Memory B cell (primary cell): Measurements from ENCODE around the gene GFOD1.
A peak's percentile ranks its signal among the peaks of the same experiment; 100 is the strongest.

Experiments
- ATAC-seq: fragments of 150-1000 bp; cut with Tn5 transposase; 2 replicates; pipeline ENCODE4 v1.10.0; 2021; ENCODE audit warnings: low read depth, mild to moderate bottlenecking, moderate library complexity
- DNase-seq, 2 donors: peaks; one replicate each; pipeline ENCODE4 v3.0.0; 2022; ENCODE audit warnings: low spot score in 2 of 2
- H3K27ac Mint-ChIP-seq: one replicate; pipeline ENCODE4 v1.8.0; 2022; ENCODE audit warnings: mild to moderate bottlenecking, moderate library complexity, mixed read lengths
- H3K27me3 Mint-ChIP-seq: one replicate; pipeline ENCODE4 v1.8.0; 2022; ENCODE audit warnings: mixed read lengths
- H3K36me3 Mint-ChIP-seq: one replicate; pipeline ENCODE4 v1.8.0; 2022; ENCODE audit warnings: mild to moderate bottlenecking, mixed read lengths
- H3K4me1 Mint-ChIP-seq: one replicate; pipeline ENCODE4 v1.8.0; 2022; ENCODE audit warnings: mixed read lengths
- H3K4me3 Mint-ChIP-seq: one replicate; pipeline ENCODE4 v1.8.0; 2022; ENCODE audit warnings: mild to moderate bottlenecking, moderate library complexity, mixed read lengths
- H3K9me3 Mint-ChIP-seq: one replicate; pipeline ENCODE4 v1.8.0; 2022; ENCODE audit warnings: mixed read lengths

The GFOD1 gene

DNA sequence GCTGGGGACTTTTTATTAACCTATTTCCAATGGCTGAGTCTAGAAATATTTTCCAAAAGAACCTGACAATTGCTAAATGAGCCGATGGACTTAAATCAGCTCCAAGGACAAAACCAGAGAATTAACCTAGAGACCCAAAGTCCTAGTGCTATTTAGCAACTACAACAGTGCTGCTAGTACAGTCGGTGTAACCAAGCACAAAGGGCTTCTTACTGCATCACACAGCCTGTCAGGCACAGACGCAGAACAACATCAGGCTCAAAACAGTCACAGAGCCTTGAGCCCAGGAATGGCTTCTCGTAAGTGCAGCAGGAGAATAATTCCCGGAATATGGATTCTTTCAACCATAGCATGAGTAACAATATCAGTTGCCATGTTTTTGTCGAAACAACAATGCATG, 70.0 kb downstream of the GFOD1 start:
- ATAC-seq (no peak), DNase-seq (no peak)
- Mint-ChIP-seq H3K27me3 (no peaks in the 10 kb centered on the region), H3K4me3 (no peak overlapping the region), H3K36me3 (peaks cover 11% of the 10 kb centered on the region), H3K9me3 (peaks cover 1% of the 10 kb centered on the region), H3K27ac (no peak overlapping the region), H3K4me1 (peaks cover 23% of the 10 kb centered on the region)

DNA sequence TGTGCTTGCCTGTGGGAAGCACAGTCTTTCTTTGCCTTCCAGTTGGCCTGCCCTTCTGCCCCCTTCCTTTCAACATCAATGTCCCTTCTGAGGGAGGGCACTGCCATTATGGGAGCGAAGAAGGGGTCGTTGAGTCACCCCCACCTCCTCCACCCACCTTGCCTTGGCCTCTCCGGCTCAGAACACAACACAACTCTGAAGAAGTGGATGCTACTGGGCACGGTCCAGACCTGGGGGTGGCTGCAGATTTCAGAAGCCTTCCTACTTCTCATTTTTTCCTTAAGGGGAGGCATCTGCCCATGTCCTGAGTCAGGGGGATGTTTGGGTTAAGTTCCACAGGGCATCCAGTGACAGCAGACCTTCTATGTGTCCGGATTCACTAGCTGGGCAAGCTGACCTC, 72.1 kb downstream of the GFOD1 start:
- no peaks in the 10 kb centered on the region for H3K27me3 Mint-ChIP-seq
- peaks cover 29% of the 10 kb centered on the region for H3K4me1 Mint-ChIP-seq
- no peak for DNase-seq
- no peak overlapping the region for H3K4me3 Mint-ChIP-seq
- ATAC-seq, result no peak
- peaks cover 11% of the 10 kb centered on the region for H3K36me3 Mint-ChIP-seq
- no peak overlapping the region for H3K27ac Mint-ChIP-seq
- H3K9me3 Mint-ChIP-seq, result peaks cover 1% of the 10 kb centered on the region

DNA sequence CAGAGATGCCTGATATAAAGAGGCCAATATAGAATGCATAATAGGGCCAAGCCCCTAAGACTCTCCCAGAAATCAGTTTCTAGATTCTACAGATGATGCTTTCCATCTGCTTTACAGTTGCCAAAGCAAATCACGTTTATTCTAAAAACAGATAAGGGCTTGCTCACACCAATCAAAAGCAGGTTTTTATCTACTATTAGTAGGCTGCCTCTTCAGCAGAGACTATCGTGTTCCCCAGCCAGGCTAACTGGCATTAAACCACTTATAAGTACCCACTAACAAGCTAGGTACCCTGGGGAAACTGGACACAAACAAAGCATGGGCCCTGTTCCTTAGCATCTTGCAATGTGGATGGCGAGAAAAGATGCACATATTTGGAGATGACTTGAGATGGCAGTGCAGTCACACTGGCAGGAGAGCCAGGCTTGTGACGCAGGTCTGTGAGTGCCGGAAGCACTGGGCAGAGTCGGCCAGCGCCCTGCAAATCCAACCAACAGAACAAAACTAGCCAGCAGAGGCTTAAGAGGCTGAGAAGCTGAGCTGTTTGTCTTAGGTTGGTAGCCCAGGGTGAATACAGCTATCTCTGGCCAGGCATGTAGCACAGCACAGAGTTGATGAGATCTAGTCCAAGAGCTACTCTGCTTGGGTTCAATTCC, 73.4 kb downstream of the GFOD1 start:
- DNase-seq, result no peak
- Mint-ChIP-seq H3K4me3 (no peak overlapping the region), H3K27ac (no peak overlapping the region), H3K27me3 (no peaks in the 10 kb centered on the region), H3K4me1 (peaks cover 23% of the 10 kb centered on the region), H3K9me3 (peaks cover 1% of the 10 kb centered on the region), H3K36me3 (peaks cover 7% of the 10 kb centered on the region)
- ATAC-seq, result no peak

DNA sequence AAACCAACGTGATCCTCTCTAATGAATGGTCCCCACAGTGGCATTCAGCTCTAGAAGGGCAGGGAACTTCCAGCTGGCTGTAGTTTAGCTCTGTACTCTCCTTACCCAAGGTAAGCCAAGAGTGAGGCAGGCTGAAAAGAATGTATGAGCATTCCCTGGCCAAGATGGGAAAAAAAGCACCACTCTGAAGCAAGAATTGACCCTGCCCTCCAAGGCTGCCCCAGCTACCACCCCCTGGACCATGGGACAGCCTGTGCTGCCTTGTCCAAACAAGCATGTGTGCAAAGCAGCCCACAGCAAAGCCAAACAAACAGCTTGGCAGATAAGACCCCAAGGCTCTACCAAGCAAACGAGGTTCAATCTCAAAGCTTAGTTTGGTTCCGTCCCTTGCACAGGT, 73.9 kb downstream of the GFOD1 start:
- H3K27ac Mint-ChIP-seq, result no peak overlapping the region
- H3K27me3 Mint-ChIP-seq, result no peaks in the 10 kb centered on the region
- no peak for DNase-seq
- H3K4me3 Mint-ChIP-seq, result no peak overlapping the region
- peaks cover 1% of the 10 kb centered on the region for H3K9me3 Mint-ChIP-seq
- ATAC-seq, result no peak
- H3K36me3 Mint-ChIP-seq, result peaks cover 8% of the 10 kb centered on the region
- peaks cover 26% of the 10 kb centered on the region for H3K4me1 Mint-ChIP-seq

DNA sequence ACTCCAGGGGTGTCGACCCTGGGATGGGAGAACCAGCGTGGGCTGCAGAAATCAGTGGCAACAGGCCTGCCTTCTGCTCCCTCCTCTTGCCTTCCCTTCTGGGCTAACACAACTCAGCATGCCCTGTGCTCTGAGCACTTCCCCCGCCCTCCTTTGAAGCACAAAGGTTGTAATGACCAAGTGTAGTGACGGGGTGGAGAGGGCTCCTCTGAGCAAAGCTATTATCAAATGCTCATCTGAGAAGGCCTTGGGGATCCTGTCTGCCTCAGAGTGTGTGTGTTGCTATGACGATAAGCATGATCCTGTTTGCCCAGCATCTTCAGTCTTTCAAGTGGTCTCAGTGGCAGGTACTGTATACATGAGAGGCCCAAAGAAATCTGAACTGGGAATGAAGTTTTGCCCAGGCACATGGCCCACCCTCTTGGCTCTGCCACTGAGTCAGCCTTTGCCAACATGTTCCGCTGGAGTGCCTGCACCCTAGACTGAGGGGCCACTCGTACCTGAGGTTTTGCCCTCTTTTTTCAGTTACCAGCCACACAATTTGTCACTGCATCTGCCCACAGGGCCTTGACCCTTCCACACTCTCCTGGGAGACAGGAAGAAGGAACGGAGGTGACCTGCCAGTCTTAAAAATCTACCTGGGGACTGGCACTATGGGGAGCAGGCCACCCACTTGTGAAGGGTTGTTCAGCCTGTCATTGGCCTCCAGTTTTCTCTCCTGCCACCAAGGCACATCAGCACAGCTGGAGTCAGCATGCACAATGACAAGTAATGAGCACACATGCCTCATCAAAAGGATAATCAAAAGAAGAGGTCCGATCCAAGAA, 74.5 kb downstream of the GFOD1 start:
- Mint-ChIP-seq H3K9me3 (peaks cover 1% of the 10 kb centered on the region), H3K27ac (no peak overlapping the region), H3K27me3 (no peaks in the 10 kb centered on the region), H3K4me1 (peaks cover 26% of the 10 kb centered on the region), H3K36me3 (peaks cover 8% of the 10 kb centered on the region), H3K4me3 (no peak overlapping the region)
- no peak for DNase-seq
- ATAC-seq, result no peak

DNA sequence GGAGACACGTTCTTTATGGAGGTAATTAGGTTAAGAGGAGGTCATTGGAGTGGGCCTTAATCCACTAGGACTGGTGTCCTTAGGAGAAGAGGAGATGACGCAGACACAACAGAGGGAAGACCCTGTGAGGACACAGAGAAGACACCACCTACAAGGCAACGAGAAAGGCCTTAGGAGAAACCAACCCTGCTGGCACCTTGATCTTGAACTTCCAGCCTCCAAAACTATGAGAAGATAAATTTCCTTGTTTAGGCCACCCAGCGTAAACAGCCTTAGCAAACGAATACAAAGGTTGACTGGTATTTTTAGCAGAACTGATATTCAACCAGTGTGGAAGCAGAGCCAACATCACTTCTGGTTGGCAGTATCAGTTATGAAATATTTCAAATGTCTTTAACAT, 75.2 kb downstream of the GFOD1 start:
- Mint-ChIP-seq H3K4me3 (no peak overlapping the region), H3K9me3 (peaks cover 1% of the 10 kb centered on the region), H3K27ac (no peak overlapping the region), H3K4me1 (peaks cover 29% of the 10 kb centered on the region), H3K27me3 (no peaks in the 10 kb centered on the region), H3K36me3 (peaks cover 10% of the 10 kb centered on the region)
- DNase-seq (no peak), ATAC-seq (no peak)

DNA sequence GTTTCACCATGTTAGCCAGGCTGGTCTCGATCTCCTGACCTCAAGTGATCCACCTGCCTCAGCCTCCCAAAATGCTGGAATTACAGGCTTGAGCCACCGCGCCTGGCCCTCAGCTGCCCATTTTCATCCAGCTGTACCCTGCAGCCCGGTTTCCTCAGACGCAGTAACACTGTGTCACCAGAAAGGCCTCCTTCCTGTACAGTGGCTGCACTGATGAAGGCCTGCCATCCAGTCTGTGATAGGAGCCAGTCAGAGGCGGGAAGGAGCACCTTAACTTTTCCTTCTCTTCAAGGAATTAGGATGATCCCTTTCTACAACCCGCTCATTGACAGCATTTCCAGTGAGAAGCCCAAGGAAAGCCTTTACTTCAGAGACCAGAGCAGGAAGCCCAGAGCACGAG, 75.9 kb downstream of the GFOD1 start:
- no peaks in the 10 kb centered on the region for H3K27me3 Mint-ChIP-seq
- peaks cover 29% of the 10 kb centered on the region for H3K4me1 Mint-ChIP-seq
- H3K36me3 Mint-ChIP-seq, result peaks cover 11% of the 10 kb centered on the region
- no peak overlapping the region for H3K4me3 Mint-ChIP-seq
- peaks cover 1% of the 10 kb centered on the region for H3K9me3 Mint-ChIP-seq
- DNase-seq (no peak), ATAC-seq (no peak)
- no peak overlapping the region for H3K27ac Mint-ChIP-seq

DNA sequence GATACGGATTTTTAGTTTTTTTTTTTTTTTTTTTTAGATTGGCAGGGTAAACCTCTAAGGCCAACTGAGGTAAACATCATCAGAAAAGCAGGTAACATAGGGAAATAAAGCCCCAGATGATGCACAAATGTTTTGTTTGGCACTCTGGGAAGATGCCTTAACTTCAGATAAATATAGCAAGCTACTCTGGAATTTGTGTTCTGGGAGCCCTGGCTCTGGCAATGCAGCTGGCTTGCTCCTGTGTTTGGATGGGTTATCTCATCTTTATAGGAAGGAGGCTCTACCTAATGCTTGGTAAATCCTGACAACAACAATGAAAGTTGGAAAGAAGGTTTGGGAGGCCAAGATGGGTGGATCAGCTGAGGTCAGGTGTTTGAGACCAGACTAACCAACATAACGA, 77.4 kb downstream of the GFOD1 start:
- Mint-ChIP-seq H3K36me3 (peaks cover 6% of the 10 kb centered on the region), H3K4me1 (peaks cover 22% of the 10 kb centered on the region), H3K27me3 (no peaks in the 10 kb centered on the region), H3K4me3 (no peak overlapping the region), H3K27ac (peak overlapping the region; percentile 57), H3K9me3 (no peaks in the 10 kb centered on the region)
- ATAC-seq, result no peak
- no peak for DNase-seq

DNA sequence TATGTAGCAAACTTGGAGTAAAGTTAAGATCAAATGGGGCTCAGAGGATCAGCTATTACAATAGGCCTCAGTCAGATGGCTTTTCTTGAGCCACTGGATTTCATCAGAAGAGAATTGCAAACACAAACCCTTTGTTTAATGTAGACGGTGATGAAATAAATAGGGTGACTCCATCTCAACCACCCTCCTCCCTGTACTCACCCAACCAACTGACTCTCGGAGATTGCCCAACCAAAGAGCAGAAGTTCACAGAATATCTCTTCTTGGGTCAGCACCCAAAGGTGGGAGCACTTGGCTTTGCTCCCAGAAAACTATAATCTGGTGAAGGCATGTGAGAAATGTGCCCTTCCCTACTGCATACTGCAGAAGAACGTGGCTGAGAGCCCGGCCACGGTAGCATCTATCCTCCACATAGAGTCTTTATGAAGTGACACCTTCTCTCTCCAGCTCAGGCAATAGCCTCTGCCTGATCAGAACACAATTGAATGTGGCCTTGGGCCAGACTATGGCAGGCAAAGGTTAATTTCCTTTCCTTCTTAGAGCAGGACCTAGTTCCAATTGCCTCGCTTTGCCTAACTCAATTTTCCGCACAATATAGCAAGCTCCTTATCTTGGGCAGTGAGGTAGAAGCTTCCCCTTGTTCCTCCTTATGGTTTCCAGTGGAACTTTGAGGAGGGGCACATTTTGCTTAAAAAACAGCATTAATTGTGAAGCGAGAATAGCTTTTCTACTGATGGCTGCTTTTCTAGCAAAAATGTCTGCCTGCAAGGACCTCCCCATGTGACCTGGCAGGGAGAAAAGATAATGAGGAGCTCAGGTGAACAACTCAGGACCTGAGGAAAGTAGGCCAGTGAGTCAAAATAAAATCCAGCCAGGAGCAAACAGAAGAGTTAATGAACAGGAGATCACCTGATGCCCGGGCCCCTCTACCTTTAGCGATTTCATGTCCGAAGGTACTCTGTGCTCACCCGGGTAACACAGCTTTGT, 79.4 kb downstream of the GFOD1 start:
- no peak for ATAC-seq
- peaks cover 6% of the 10 kb centered on the region for H3K36me3 Mint-ChIP-seq

DNA sequence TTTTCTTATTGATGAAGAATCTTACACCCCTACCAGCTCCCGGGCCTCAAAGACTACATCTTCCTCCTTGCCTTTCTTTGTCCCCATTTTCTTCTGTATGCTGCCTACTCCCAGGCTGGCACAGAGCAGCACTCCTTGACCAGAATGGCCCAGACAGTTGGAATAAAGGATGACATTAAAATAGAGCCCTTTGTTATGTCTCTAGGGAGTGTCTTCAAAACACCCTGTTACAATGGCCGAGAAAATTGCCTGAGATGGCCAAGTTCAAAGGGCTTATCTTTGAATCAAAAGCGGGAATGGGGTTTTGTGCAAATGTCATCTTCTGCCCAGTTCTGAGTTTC, 80.1 kb downstream of the GFOD1 start:
- DNase-seq (no peak), ATAC-seq (no peak)
- H3K4me3 Mint-ChIP-seq, result no peak overlapping the region

More for the DNA sequence above, 79.4 kb downstream of the GFOD1 start:
- DNase-seq, result no peak
- Mint-ChIP-seq H3K4me1 (peaks cover 19% of the 10 kb centered on the region), H3K27me3 (no peaks in the 10 kb centered on the region), H3K4me3 (no peak overlapping the region), H3K9me3 (no peaks in the 10 kb centered on the region), H3K27ac (peak overlapping the region; percentile 6)

DNA sequence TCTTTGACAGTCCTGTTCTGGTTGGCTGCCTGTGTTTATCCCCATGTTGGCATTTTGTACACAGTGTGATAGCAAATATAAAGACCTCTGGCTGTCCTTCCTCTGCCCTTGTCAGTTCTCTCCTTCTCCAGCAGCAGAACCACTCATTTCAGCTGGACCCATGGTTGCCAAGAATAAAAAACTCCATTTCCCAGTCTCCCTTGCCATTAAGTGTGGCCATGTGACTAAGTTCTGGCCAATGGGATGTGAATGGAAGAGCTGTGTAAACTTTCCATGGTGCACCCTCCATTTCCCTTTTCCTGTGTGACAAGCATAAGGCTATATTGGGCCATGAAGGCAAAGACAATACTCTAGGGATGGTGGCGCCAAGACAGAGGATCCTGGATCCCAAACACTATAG, 80.6 kb downstream of the GFOD1 start:
- H3K27ac Mint-ChIP-seq, result peak overlapping the region; percentile 6
- H3K27me3 Mint-ChIP-seq, result no peaks in the 10 kb centered on the region
- H3K36me3 Mint-ChIP-seq, result peaks cover 6% of the 10 kb centered on the region
- H3K9me3 Mint-ChIP-seq, result no peaks in the 10 kb centered on the region
- H3K4me1 Mint-ChIP-seq, result peaks cover 19% of the 10 kb centered on the region
- no peak for ATAC-seq
- no peak for DNase-seq
- no peak overlapping the region for H3K4me3 Mint-ChIP-seq

More for the DNA sequence above, 80.1 kb downstream of the GFOD1 start:
- H3K9me3 Mint-ChIP-seq, result no peaks in the 10 kb centered on the region
- H3K4me1 Mint-ChIP-seq, result peaks cover 19% of the 10 kb centered on the region
- H3K36me3 Mint-ChIP-seq, result peaks cover 6% of the 10 kb centered on the region
- no peaks in the 10 kb centered on the region for H3K27me3 Mint-ChIP-seq
- H3K27ac Mint-ChIP-seq, result peak overlapping the region; percentile 6

DNA sequence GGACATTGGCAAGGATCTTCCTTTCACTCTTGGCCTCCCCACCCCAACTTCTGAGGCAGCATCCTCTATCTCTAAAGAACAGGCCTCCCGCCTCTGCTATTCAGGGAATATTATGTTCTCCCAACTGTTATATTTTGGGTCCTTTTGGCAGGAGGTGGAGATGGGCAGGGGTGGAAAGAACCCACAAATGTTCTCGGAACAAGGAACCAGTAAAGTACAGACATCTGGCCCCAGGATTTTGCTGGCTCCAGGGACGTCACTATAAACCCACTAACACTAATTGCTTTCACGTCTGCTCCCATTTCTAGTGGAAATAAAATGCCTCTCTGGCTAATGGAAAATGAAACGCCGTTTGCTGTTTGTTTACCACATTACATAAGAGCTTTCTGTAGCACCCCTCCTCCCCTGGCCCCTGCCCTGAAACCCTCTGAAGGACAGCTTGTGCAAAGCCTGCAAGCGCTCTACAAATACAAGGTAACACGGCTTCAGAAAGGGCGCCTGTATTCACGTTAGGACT, 81.4 kb downstream of the GFOD1 start:
- no peak overlapping the region for H3K27ac Mint-ChIP-seq
- no peaks in the 10 kb centered on the region for H3K9me3 Mint-ChIP-seq
- ATAC-seq, result no peak
- DNase-seq, result no peak
- H3K4me1 Mint-ChIP-seq, result peaks cover 22% of the 10 kb centered on the region
- peaks cover 6% of the 10 kb centered on the region for H3K36me3 Mint-ChIP-seq
- H3K27me3 Mint-ChIP-seq, result no peaks in the 10 kb centered on the region
- H3K4me3 Mint-ChIP-seq, result no peak overlapping the region

DNA sequence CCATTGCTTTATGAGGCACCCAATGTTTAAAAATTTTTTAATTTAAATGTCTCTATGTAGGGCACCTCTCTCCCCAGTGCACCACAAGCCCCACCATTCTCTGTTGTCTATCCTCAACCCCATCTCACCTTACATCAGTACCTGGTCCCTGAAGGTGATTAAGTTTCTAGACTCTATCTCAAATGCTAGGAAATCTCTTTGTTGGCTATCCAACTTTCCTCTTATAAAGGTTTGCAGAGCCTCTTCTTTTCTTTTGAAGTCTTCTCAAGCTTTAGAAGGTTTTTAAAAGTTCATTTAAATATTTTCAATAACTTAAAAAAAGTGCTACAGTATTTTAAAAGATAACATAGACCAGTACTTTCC, 82.5 kb downstream of the GFOD1 start:
- no peak overlapping the region for H3K4me3 Mint-ChIP-seq
- H3K27ac Mint-ChIP-seq, result no peak overlapping the region
- H3K4me1 Mint-ChIP-seq, result peaks cover 21% of the 10 kb centered on the region
- peaks cover 6% of the 10 kb centered on the region for H3K36me3 Mint-ChIP-seq
- no peak for ATAC-seq
- DNase-seq, result no peak
- H3K9me3 Mint-ChIP-seq, result no peaks in the 10 kb centered on the region
- no peaks in the 10 kb centered on the region for H3K27me3 Mint-ChIP-seq
